Activated CD4-positive, alpha-beta T cell treated with anti-CD3 and anti-CD28 coated beads, Interleukin-2, Interleukin-6, amounts not matched to agents 100 ng/mL and 50 ng/mL, durations not matched to agents 16 hours and 8 hours (primary cell): ENCODE results near the gene VPS54.
"Not testable (repeated sequence)": the region's sequence is repeated elsewhere in the genome, so short reads cannot be mapped to it uniquely, and the experiment has no call there.

Experiments used
- DNase-seq: peaks from one replicate; pipeline ENCODE4 v3.0.0-alpha.2; 2020

Gene VPS54

DNA sequence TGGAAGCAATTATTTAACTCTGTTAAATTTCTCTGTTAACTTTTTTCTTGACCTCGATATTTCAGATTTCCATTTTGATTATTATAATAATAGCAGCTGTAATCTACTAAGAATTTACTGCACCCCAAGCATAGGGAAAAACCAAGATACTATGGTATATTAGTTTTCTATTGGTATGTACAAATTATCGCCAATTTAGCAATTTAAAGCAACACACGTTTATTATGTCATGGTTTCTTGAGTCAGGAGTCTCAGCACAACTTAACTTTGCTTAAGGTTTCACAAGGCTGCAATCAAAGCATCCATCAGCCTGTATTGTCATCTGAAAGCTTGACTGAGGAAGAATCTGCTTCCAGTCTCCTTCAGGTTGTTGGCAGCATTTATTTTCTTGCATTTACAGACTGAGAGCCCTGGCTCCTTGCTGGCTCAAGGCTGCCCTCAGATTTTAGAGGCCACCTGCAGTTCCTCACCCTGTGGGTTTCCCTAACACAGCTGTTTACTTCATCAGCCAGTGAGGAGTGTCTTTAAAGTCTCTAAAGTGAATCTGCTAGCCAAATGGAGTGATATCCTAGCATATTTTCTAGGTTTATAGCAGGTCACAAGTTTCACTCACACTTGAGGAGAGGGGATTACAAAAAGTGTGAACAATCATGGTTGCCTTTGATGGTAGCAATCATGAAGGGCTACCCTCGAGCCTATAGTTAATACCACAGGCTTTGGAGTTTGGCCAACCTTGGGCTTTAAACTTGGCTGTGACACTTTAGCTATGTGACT is 4.4 kb upstream of the VPS54 start:
- DNase-seq: no peak

DNA sequence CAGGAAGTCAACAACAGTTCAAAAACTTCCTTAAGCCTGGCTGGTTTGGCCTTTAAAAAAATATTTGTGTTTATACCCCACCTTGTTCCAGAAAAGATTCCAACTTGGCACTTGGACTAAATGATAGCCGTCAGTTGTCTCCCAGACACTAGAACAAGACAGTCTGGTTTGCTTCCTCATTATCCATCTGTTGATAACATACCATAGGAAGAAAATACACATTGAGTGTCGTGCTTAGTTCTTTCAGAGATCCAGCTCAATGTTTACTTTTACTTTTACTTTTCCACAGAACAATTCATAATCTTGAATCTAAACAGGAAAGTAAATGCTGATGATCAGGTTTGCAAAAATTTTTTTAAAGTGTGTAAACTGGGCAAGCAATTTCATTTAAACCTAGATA is 2.4 kb upstream of the VPS54 start:
- no peak for DNase-seq

DNA sequence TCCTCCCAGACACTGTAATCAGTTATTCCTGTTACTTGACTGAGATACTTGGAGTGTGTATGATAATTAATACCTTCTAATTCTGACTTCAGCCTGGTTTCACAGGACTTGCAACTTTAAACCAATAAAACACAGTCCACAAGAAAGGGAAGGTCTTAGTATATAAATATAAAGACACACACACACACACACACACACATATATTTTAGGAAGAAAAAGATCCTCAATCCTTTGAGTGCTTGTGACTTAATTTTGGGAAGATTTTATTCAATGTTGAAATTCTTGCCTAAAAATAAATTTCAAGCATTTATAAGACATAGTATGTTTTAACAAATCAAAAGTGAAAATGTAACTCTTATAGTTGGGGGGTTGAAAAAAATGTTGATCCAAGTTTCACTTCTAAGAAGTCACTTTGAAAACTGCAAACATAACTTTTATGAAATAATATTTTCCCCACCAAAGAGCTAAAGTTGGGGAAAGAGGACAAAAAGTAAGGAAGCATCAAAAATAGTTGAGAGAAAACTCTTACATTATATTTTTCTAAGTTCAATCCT is 824 bp upstream of the VPS54 start:
- DNase-seq: no peak

DNA sequence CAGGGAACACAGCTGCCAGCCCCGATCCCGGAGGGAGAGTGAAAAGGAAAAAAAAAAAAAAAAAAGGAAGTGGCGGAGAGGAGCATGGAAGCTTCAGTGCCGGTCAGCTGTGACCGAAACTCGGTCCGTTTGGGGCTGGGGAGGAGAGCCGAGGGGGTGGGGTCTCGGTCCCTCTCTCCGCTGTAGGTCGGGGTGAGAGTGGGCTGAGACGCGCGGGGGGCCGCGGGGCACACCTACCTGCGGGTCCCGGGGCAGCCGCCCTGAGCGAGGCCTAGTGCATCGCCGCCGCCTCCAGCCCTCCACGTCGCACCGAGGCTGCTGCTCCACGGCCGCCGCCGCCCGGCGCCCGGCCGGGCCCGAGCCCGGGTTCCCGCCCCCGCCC is 536 bp downstream of the VPS54 start:
- DNase-seq: no peak

DNA sequence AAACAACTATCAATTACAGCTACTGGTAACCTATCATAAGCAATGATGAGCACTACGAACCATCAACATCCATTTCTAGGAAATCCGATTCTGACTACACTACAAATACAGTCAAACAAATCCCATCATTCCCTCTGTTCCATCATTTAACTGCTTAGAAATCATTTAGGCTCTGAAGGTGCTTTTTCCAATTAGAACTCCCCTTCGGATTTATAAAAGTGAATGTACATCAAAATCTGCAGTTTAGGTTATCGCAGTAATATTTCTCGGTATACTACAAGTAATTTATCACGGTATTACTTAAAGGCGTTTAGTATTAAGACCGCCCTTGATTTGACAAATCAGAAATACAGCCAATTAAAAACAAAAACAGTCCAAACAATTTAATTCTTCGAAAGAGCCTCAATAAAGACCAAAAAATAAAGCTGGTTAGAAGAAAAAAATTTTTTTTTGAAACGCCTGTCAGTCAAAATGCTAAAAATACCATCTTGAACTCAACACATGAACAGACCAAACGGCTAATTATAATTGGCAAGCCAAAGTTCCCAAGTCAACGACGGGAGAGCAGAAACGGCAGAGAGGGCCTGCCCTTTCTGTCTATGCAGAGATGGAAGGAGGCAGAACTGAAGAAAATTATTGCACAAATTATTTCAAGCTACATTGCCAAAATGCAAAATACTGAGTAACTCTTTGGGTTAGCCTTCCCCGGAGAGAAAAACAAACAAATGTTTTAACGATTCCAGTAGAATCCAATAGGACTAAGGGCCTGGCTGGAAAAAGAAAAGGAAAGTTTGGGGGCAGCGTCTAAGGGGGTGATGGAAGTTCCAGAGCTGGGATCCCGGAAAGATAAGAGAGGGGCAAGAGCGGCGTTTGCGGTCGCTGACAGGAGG is 1.2 kb downstream of the VPS54 start:
- DNase-seq: peak; percentile 37

DNA sequence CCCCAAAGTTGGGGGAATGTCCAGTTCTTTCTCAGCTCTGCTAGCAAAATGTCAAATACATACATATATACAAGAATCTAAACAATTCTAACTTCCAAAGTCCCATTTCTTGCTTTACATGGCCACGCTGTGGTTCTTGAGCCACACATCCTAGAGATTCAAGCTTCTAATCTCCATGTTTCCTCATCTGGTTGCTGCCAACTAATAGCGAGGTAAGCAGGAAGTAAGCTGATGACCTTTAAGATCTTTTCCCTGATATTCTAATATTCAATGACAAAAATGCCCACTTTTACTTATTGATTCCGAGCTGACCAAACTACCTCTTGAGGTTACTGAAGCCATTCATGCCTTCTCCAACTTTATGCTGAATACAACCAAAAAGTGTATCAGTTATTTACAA is 3.3 kb downstream of the VPS54 start:
- DNase-seq: no peak

DNA sequence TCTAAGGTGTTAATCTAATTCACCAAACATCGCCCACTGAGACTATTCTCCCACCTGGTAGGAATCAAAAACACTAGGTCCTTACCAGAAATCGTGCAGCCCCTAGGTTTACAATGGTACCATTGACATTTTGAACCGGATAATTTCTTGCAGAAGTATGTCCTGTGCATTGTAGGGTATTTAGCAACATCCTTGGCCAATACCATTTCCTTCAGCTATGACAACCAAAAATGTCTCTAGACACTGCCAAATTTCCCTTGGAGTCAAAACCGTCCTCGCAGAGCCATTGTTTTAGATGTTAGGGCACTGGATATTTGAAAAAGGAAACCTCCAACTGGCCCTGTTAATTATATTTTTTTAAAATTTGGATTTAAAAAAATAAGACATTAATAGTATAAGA is 3.8 kb downstream of the VPS54 start:
- no peak for DNase-seq

DNA sequence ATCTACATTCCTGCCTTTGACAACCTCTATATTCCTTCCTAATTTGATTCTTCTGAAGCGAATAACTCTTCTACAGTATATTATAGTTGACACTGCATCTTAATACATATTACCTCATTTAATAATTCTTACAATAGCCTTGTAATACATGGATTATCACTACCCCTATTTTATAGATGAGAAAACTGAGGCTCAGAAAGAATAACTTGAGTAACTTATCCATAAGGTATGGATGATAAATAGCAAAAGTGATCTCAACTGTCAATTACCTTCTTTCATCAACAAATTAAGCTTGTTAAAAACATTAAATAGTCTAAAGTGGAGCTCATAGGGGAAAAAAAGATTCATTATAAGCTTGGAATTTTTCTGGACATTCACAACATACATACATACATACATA is 4.6 kb downstream of the VPS54 start:
- DNase-seq: no peak

DNA sequence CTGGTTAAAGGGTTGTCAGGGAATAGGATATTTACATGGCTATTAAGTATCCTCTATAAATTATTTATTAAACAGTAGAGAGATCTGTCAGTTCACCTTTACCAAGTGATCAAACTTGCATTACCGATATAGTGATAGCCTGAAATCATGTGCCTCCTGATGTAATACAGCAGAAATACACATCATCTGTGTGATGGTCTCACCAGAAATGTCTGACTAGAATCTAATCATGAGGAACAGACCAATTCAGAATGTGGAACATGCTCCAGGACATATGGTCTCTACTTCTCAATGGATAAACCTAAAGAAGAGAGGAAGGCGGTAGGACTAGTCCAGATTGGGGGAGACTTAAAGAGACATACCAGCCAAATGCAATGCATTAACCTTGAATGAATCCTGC is 6.2 kb downstream of the VPS54 start:
- no peak for DNase-seq

DNA sequence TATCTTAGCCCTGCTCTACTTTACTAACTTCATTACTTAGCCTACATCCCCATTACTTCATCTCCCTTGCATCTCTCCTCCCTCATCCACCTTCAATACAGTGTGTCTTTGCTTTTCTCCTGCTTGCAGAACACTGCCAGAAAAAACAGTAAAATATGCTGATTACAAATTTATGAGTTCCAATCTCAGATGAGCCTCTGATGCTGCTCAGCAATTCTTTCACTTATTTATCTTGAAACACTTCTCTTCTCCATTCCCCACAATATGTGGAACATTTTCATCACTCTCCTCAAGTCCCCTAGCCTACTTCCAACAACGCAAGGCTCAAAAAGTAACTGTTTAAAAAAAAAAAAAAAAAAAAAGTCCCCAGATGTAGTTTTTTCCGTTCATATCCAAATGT is 7.1 kb downstream of the VPS54 start:
- DNase-seq: no peak

DNA sequence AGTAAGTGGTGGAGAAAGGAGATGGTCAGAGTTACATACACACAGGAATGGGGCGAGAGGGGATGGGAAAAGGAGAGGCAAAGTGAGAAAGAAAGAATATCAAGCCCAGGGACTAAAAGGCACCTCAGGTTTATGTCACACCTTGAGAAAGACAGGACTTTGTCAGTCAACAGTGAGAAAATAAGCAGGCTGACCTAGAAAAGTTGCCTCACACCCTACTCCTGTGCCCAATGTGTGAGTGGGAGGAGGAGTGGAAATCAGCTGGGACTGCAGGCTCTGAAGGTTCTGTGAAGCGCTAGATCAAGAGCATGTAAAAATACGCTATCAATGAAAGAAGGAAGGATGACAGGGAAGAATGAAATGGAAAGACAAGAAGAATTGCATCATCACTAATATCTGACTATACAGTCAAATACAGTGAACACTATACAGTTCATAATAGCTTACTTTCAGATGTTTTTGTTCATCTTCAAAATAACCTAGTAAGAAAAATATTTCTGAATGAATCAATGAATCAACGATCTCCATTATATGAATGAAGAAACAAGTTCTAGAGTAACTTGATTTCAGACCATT is 10.7 kb downstream of the VPS54 start:
- DNase-seq: no peak

DNA sequence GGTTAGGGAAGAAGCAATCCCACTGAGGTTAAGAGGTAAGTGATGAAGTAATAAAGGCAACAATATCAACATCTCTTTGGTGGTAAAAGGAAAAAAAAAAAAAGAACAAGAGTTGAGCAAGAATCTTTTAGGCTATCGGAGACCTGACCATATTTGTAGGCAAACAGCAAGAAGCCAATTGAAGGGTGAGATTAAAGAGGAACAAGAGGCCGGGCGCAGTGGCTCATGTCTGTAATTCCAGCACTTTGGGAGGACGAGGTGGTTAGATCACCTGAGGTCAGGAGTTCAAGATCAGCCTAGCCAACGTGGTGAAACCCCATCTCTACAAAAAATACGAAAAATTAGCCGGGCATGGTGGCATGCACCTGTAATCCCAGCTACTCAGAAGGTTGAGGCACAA is 11.3 kb downstream of the VPS54 start:
- no peak for DNase-seq

DNA sequence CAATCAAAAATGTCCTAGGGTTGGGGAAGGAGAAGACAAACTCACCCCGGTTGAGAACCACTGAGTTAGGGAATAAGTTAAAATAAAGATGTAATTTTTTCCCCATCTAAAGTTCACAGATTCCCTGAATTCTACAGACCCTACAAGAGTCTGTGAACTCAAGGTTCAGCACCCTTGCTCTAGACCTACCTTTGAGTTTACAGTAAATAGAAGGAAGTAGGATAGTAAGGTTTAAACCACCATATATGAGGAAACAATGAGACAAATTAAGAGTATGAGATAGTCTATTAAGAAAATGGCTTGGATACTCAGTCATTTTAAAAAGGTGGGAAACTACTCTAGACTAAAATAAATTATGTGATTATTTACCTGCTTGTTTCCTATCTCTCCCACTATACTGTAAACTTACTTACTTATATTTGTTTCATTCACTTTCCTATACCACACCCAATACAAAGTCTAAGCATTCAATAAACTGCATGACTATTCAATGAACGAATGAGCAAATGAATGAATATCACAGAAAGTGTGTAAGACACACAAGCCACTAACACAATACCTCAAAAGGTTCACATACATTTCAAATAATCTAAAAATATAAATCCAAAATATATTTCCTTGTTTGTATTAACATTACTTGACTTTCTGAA is 13.4 kb downstream of the VPS54 start:
- DNase-seq: no peak

DNA sequence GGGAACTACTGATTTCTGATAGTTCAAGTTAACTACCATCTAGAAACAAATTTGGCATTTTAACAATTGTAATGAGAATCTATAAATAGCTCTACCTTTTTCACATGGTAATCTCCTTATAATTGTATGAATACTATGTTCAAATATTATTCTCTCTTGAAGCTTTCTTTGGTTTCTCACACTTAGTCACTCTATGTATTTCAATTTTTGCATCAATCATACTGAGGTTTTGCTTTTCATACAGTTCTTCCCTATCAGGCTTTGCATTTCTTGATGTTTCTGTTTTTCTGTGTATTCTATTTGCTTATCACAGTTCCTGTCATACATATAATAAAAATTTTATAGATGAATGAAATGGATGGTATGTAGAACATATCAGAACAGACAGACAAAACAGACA is 16.0 kb downstream of the VPS54 start:
- DNase-seq: no peak

DNA sequence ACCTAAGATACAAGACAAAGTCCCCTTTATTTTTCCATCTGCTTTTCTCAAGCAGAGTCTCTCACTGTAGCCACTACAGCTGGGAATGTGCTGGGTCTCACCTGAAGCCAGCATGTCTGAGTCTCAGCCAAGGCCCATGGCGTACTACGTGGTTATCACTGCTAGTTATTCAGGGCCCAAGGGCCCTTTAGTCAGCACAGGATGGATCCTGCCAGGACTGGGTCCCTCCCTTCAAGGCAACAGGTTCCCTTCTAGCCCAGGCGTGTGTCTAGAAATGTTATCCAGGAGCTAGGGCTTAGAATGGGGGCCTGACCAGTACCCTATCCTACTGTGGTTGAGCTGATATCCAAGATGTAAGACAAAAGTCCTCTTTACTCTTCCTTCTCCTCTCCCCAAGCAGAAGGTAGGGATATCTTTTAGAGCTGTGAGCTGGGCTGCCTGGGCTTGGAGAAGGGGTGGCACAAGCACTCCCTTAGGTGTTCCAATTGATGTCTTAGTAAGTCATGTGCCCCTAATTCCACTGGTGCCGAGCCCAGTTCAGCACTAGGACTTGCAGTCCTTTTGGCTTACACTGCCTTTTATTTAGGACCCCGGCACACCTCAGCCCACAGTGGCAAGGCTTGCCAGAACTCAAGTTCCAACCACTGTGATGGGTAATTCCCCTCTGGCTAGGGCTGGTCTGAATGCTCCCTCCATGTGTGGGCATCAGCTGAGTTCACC is 17.7 kb downstream of the VPS54 start:
- DNase-seq: no peak

DNA sequence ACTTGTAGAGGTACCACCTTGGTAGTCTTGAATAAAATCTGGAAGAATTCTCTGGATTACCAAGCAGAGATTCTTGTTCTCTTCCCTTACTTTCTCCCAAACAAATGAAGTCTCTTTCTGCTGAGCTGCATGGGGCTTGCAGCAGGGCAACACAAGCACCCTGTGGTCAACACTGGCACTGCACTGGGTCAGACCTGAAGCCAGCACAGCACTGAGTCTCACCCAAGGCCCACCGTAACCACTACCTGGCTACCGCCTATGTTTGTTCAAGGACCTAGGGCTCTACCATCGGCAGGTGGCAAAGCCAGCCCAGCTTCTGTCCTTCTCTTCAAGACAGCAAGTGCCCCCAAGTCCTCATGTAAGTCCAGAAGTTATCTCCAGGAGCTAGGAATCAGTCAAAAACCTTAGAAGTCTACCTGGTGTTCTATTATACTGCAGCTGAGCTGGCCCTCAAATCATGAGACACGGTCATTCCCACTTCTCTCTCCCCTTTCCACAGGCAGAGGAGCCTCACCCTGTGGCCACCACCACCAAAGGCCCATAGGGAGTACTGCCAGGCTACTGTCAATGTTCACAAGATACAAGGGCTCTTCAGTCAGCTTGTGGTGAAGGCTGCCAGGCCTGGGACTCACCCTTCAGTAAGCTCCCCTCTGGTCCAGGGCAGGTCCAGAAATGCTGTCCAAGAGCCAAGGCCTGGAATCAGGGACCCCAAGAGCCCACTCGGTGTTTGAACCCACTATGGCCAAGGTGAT is 18.4 kb downstream of the VPS54 start:
- DNase-seq: no peak

DNA sequence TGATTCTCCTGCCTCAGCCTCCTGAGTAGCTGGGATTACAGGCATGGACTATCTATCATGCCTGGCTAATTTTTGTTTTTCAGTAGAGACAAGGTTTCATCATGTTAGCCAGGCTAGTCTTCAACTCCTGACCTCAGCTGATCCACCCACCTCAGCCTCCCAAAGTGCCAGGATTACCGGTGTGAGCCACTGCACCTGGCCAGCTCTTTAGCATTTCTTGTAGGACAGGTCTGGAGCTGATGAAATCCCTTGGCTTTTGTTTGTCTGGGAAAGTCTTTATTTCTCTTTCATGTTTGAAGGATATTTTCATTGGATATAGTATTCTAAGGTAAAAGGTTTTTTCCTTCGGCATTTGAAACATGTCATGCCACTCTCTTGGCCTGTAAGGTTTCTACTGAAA is 20.2 kb downstream of the VPS54 start:
- DNase-seq: no peak

DNA sequence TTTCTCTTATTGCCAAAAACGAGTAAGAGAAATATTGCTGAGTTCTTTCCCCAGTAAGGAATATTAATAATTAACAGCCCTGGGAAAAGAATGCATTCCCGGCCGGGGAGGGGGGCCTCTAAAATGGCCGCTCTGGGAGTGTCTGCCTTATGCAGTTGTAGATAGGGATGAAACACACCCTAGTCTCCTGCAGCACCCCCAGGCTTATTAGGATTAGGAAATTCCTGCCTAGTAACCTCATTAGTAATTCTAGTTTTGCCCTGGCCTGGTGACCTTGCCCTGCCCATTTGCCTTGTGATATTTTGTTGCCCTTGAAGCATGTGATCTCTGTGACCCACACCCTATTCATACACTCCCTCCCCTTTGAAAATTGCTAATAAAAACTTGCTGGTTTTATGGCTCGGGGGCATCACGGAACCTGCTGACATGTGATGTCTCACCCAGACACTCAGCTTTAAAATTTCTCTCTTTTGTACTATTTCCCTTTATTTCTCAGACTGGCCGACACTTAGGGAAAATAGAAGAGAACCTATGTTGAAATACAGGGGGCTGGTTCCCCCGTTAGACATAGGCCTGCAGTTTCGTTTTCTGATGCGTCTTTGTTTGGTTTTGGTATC is 22.5 kb downstream of the VPS54 start:
- DNase-seq: not testable (repeated sequence)

DNA sequence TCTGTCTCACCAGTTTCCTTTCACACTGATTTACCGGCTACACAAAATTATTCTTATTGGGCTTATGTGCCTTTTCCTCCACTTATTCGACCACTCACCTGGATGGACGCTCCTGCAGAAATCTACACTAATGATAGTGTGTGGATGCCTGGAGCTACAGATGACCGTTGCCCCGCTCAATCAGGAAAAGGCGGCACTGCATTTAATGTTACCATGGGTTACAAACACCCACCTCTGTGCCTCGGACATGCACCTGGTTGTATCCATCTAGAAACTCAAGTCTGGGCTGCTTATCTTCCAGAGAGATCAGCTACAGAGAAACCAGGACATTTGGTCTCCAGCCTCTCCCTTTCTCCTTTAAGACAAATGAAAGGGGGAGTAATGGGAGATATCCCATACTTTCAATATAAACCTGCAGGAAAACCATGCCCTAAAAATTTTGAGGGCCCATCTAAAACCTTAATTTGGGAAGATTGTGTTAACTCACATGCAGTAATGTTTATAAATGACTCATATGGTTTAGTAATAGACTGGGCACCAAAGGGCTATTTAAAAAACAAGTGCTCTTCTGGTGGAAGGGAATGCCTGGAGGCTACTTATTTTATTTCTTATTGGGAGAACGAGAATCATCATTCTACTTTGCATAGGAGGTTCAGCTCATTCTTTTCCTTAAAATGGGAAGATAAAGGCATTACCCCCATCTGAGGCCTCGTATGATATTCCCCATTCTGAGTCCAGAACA is 24.7 kb downstream of the VPS54 start:
- DNase-seq: not testable (repeated sequence)

DNA sequence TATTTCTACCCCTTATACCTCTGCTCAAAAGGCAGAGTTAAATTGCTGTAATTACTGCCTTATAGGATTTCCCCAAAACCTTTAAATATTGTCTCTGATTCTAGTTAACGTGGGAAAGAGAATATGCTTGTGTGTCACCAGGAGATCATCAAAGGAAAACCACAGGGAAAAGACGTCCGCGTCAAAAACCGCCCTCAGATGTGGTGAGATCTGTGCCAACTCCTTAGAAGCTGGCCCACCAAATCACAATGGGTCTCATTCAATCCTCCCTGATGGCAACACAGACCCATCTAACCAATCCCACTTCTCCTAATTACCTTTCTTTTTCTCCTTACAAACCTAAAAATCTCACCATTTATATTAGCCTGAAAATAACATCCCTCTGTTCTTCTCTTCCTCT is 25.4 kb downstream of the VPS54 start:
- no peak for DNase-seq
